MM.1S (cell line): ENCODE measurements around the gene ELOVL2.

Source experiments
- CTCF ChIP-seq: fragments of 300-600 bp; sonication (generic); IDR thresholded peaks from 2 replicates; pipeline ENCODE4 v1.5.1; 2016; ENCODE audit warnings: antibody characterized with exemption, low read length, mixed read lengths
- EZH2phosphoT487 ChIP-seq: fragments of 300-600 bp; sonication (generic); IDR thresholded peaks from 2 replicates; pipeline ENCODE4 v1.6.1; 2018; ENCODE audit warnings: antibody characterized with exemption, low read length

- TF ChIP-seq CTCF (no peak), EZH2phosphoT487 (no peak)
These were observed 96.1 kb downstream of the ELOVL2 start for GRCh38 chr6:10947966-10948365.
